AML-193 (cell line): ENCODE measurements around the gene AGO1.
A peak's percentile ranks its signal among the peaks of the same experiment; 100 is the strongest.
"Not testable (repeated sequence)": the region's sequence is repeated elsewhere in the genome, so short reads cannot be mapped to it uniquely, and the experiment has no call there.

Source experiments
- DNase-seq, 2 experiments: peaks; one replicate each; lab custom pipeline; 2025; lab: John Stamatoyannopoulos, UW

The AGO1 gene

DNA sequence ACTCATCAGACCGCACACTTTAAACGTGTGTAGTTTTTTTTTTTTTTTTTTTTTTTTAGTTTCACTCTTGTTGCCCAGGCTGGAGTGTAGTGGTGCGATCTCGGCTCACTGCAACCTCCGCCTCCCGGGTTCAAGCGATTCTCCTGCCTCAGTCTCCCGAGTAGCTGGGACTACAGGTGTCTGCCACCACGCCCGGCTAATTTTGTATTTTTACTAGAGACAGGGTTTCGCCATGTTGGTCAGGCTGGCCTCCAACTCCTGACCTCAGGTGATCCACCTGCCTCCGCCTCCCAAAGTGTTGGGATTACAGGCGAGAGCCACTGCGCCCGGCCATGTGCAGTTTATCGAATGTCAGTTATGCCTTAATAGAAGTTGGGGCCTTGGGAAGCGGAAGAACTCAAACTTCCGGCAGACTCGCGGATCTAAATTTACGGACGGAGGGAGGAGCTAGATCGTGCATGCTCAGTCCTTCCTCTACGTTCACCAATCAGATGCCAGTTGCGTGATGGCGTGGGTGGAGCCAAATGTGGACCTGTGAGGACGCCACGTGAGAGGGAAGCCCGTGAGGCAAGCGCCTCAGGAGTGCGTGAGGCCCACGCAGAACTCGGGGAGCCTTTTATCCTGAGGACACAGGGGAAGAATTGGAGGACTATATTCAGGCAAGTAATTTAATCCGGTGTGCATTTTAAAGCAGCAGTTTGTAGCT lies 13.6 kb upstream of the AGO1 start:
- DNase-seq: not testable (repeated sequence)

DNA sequence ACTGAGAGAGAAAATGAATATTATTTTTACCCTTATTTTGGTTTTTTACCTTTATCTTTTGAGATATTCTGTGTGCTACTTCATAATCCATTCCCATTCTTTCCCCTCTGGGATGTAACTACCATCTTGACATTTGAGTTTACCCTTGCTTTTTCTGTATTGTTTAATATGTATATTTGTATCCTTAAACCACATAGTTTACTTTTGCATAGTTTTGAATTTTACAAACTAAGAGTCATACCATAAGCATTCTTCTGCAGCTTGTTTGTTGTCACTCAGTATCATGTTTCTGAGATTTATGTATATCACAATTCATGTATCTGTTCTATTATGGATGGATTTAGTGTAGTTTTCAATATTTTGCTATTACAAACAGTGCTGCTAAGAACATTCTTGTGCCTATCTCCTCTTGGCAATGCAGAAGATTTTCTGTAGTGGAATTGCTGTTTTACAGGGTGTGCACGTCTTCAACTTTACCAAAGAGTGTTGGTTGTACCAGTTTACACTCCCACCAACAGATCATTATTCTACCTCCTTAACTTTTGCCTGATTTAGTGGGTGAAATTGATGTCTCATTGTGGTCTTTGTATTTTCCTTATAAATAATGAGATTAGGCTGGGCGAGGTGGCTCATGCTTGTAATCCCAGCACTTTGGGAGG lies 12.2 kb upstream of the AGO1 start:
- no peak for DNase-seq

DNA sequence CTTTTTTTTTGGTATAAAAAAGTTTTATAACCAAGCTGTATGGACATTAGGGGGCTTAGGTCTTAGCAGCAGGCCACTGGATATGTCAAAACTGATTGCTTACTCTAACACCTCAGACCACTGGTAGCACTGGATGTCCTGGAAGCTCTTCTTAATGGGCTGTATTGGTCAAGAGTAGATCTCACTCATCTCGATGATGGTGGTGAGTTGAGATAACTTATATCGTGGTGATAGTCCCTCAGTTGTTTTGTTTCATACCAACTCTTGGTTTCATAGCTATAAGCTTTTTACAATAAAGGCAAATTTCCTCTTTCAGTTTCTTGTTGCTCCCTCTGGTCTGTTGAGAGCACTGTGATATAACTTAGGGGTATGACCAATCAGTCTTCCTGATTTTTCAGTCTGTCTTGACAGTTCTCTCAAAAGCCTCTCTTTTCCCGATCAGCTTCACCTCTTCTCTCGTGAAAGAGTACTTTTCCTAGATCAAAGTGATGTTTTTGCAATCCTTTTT lies 9.7 kb upstream of the AGO1 start:
- no peak for DNase-seq

DNA sequence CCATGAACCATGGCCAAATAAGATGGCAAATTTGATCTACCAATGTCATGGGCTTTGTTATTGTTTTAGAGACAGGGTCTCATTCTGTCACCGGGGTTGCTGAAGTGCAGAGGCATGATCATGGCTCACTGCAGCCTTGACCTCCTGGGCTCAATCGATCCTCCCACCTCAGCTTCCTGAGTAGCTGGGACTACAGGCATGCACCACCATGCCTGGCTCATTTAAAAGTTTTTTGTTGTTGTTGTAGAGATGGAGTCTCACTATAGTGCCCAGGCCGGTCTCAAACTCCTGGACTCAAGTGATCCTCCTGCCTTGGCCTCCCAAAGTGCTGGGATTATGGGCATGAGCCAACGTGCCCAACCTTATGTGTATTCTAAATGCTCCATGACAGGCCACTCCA lies 8.9 kb upstream of the AGO1 start:
- DNase-seq: not testable (repeated sequence)

DNA sequence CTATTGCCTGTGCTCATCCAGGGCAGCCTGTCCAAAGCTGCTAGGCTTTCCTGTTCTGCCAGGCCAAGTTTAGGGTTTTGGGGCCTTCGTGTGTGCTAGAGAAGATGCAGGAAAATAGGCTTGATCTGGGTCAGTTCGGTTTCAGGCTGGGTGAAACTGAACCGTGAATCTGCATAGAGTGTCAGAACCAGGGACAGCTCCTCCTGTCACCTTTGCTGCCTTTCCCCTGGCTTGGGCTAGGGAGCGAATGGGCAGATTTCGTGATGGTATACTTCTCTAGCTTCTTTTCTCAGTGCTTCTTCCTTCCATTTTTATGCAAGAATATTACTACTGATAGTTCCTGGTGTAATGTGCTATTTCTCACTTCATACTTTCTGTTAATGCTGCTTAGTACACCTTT lies 6.0 kb upstream of the AGO1 start:
- DNase-seq: no peak

DNA sequence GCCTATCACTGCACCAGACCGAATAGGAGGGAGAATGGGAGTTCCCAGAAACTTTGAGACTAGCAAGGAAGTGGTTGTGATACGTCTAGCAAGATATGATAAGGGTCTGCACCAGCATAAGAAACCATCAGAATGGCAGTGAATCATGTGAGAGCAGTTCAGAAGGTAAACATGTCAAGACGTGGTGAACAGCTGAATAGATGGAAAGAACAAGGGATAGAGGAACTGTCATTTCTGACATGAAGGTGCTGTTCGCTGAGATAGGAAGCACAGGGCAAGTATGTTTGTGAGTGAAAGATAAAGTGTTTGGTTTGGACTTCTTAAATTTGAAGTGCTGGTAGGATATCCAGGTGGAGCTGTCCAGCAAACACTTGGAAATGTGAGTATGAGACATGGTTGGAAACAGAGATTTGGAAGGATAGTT lies 1.1 kb upstream of the AGO1 start:
- no peak for DNase-seq

DNA sequence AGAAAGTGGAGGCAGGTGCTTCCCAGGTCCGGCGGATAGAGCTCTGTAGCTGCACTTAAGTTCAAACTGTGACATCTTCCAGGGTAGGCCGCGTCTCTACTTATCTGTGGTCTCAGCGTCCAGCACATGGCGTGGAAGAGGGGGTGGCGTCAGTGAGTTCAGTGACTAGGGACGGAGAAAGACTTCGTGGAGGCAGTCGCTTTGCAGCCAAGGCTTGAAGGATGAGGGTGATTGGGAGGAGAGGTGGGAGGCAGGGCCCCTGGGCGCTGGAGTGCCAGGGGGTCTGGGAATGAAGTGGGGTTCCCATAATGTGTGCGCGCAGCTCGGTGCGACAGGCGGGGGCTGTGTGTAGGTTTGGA lies 444 bp upstream of the AGO1 start:
- DNase-seq: no peak

DNA sequence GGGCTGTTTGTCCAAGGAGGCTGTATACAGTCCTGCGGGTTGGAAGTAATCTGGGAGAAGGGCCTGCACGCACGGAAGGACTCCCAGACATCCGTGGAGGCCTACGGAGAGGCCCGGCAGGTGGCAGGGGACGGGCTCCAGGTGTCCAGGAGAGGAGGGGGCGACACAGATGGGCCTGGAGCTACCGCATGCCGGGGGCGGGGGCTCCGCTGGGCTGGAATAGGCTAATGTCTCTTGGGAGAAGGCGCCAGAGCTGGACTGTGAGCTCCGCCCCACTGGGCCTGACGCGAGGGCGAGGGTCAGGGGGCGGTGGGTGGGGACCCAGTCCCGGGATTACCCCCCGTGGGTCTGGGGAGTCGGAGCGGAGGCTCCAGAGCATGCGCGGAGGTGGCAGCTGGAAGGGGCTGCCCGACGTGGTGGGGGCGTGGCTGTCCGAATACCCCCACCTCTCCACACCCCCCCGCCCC lies 659 bp downstream of the AGO1 start:
- DNase-seq: no peak

DNA sequence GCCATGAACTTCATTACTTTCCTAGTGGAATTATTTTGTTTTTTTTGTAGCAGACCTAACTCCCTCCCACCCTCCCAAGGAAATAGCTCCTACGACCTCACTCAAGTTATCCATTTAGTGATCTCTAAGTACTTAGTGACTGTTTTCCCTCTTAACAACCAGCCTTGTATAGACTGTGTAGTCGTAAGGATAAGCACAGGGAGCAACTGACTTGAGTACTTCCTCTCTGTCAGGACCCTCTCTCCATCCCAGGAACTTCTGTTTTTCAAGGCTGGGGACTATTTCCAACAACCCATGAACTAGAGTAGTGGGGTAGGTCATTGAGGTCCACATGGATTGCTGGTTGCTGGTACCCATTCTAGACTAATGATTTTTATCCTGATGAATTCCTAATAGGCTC lies 1.9 kb downstream of the AGO1 start:
- DNase-seq: no peak

DNA sequence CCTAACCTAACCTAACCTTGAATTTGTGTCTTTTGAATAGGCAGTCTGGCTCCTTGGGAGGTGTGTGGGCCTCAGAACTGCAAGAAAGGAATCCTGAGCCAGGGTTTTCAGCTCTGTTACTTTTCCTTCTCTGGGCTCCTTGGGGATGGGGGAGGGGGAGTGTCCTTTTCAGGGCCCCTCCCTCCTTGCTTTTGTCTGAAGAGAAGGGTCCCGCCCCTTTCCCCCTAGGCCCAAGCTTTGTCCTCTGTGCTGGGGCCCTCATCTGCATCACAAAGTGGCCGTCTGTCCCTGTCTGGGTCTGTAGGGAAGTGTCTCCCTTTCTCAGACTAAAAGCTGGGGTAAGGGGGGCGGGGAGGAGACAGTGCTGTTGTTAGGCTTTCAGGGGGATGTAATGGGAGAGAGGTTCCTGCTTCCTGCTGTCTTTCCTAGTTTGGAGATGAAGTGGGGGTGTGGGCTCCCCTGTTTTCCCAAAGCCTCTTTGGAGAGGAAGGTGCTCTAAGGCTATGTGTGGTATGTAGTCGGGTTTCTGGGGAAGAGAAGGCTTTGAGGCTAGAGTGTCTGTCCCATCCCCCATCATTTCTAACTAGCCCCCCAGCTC lies 3.1 kb downstream of the AGO1 start:
- DNase-seq: no peak

DNA sequence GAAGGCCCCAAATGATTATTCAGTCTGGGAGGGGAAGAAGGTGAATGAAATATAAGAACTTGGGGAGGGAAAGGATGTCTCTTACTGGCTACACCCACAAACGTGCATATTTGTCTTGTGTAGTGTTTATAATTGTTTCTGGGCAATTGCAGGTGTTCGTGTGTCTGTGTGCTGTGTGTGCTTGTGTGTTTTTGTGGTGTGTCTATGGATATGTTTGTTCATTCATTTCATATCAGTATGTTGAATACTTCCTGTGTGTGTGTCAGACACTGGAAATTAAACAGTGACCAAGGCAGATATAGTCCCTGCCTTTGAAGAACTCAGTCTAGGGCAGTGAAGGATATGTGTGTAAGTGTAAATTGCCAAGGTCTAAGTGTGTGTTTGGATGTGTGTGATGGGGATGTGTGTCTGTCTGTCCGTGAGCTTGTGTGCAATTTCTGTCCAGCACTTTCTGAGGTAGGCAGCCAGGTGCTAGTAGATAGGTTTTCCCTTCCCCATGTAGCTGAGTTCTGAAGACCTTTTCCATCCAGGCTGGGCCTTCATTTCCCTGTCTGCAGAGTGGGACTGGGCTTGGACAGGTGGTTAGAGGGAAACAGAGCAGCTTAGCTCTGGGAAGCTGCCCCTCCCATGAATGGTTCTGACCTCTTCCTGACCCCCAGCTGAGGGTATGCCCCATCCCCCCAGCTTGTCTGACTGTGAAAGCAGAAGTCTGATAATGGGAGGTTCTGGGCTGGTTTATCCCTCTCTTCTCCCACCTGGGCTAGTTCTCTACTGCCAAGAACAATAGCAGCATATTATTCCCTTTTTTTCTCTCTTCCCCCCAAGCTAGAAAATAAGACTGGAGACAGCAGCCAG lies 3.8 kb downstream of the AGO1 start:
- peak; percentile 10 to 16 for DNase-seq

DNA sequence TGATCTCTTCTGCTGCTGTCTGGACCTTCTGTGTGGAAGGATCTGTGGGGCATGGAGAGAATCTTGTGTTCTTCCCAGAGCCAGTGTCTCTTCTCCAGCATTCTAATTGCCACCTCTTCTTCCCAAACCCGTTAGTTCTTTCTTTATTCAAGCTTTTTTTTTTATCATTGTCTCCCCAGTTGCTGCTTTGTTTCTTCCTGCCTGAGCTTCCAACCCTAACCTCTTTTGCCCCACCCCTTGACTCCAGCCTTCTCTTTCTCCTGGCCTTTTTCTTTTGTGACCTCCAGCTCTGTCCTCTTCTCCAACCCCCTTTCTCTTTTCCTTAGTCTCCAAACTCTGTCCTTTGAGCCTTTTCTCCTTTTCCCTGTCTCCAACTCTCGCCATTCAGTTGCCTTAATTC lies 4.5 kb downstream of the AGO1 start:
- DNase-seq: no peak

DNA sequence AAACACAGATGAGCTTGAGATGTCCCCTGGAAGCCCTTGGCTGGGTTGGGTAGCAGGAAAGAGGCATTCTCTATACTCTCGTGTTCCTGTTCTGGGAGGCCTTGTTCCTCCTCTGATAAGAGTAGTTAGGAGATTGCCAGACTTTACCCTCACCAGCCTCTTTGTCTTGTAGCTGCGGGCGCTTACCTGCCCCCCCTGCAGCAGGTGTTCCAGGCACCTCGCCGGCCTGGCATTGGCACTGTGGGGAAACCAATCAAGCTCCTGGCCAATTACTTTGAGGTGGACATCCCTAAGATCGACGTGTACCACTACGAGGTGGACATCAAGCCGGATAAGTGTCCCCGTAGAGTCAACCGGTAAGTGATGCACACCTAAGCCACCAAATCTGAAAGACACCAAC lies 5.2 kb downstream of the AGO1 start:
- no peak for DNase-seq

DNA sequence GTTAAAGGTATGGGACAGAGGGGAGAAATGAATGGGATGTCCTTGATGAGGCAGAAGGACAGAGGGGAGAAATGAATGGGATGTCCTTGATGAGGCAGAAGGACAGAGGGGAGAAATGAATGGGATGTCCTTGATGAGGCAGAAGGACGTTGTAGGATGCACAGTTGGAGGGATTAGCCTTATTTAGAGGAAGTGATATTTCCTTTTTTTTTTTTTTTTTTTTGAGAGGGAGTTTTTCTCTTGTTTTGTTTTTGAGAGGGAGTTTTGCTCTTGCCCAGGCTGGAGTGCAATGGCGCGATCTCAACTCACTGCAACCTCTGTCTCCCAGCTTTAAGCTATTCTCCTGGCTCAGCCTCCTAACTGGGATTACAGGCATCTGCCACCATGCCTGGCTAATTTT lies 6.0 kb downstream of the AGO1 start:
- DNase-seq: not testable (repeated sequence)

DNA sequence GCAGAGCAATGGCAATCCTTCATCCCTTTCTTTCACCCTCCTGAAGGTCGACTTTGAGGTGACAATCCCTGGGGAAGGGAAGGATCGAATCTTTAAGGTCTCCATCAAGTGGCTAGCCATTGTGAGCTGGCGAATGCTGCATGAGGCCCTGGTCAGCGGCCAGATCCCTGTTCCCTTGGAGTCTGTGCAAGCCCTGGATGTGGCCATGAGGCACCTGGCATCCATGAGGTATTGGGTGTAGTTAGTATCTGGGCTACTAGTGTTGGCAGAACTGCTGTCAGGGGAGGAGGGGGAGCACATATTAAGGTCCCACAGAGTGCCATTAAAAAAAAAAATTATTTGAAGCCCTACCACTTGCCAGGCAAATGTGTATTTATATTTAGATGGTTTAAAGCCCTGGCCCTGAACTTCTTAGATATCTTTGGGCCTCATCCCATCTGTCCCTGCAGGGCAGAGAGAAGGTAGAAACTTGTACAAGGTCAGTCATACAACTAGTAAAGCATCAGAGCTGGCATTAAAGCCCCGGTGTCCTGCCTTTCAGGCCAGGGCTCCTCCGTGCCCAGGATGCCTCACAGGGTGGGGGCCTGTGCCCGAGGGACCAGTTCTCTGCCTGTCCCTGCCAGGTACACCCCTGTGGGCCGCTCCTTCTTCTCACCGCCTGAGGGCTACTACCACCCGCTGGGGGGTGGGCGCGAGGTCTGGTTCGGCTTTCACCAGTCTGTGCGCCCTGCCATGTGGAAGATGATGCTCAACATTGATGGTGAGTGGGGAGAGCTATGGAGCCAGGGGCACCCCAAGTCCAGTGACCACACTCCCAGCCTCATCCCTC lies 10.3 kb downstream of the AGO1 start:
- no peak for DNase-seq

DNA sequence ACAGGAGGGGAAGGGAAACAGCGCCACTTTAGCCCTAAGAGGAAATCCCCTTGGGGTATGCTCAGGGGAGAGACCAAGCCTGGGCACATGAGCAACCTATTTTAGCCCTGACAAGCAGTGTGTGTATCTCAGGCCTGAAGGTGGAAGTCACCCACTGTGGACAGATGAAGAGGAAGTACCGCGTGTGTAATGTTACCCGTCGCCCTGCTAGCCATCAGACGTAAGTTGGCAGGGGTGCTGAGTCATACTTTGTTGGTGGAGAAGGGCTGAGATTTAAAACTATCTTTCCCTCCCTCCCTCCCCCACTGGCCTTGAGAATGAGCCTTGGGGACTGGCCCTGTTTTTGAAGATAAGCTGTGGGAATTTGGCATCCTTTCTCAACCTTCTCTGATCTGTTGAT lies 11.2 kb downstream of the AGO1 start:
- peak; percentile 48 to 54 for DNase-seq

DNA sequence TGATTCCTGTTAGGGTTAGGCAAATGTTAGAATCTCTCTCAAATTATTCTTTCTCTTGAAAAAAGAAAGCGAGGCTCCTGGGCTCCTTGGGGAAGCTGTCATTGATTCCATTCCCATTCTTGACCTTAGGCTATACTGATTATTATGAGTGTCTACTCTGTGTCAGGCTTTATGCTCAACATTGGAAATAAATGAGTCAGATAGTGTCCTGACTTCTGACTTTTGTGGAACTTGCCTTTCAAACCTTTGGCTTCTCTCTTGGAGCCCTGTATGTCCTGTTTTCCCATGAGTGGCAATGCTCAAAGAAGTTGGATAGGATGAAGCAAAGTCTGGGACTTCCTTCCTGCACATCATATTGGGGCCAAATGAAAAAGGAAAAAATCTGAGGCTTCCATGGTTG lies 11.6 kb downstream of the AGO1 start:
- DNase-seq: no peak

DNA sequence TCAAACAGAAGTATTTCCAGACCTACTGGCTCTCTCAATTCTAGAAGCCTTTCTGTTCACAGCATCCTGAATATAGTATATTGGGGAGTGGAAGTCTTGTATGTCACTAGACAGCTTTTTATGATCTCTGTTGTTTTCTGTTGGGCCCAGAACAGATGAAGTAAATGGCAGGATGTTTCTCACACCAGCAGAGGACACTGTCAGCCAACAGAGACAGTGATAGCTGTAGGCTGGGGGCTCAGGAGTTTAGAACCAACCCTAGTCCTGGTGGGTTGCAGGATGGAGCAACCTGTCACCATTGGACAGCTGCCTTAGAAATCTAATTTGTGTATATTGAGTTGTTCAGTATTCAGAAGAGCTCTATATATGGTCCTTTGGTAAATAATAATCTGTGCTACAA lies 16.9 kb downstream of the AGO1 start:
- DNase-seq: no peak

DNA sequence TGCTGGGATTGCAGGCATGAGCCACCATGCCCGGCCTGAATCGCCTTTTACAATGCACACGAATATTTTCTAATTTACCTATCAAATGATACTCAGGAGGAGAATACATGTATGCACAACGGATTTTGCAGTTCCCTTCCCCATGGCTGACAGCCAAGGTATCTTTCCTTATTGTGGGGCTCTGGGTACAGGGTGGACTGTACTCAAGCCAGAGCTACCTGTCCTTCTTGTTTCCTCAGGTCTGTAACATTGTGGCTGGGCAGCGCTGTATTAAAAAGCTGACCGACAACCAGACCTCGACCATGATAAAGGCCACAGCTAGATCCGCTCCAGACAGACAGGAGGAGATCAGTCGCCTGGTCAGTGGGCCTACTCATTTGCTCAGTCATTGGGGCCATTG lies 18.2 kb downstream of the AGO1 start:
- no peak for DNase-seq

DNA sequence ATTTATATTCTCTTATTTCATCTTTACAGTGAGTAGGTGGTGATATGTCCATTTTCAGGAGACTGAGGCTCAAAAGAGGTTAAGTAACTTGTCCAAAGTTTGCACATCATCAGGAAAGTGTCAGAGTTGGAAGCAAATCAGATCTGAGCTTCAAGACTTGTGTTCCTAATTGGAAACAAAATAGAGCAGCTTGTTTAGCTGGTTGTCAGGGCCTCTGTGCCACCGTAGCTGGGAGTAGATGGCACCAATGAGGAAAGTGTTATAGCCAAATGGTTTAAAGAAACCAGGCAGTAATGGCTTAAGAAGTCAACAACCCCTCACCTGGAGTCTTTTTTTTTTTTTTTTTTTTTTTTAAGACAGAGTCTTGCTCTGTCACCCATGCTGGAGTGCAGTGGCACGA lies 19.7 kb downstream of the AGO1 start:
- no peak for DNase-seq

DNA sequence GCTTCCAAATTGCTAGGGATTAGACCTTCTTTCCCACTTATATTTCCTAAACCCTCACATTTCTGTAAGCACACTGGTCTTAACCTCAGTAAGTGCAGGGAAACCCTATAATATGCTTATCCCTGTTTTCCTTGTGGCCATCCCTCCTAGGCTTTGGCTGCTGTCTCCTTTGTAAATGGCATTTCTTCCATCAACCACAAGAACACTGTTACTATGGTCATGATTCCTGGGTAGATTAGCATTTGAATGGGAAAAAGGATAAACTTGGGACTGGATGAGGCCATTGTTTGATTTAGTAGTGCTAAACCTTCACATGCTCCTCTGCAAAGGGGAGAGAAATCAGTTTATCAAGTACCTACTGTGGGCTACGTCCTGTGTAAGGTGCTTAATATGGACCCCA lies 31.7 kb downstream of the AGO1 start:
- no peak for DNase-seq

DNA sequence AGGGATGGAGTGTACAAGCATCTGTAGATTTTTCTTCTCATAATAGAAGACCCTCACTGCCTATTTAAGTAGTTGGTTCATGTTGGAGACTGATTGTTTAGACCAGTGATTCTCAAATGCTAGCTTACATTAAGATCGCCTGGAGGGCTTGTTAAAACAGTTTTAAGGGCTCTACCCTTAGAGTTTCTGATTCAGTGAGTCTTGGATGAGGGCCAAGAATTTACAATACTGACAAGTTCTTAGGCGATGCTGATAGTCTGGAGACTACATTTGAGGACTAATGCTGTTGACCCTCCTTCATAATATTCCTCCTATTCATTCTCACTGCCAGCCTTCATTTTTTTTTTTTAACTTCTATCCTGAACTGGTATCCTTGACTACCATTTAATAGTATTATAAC lies 32.7 kb downstream of the AGO1 start:
- no peak for DNase-seq
